GM19351 (cell line): ENCODE measurements around the gene SLC1A2.

Experiments
- ATAC-seq: cut with Tn5 transposase; IDR thresholded peaks from one replicate; pipeline ENCODE4 v1.9.1; 2021; ENCODE audit warnings: mild to moderate bottlenecking, moderate library complexity; ENCODE audit not compliant: unreplicated experiment

The SLC1A2 gene

GRCh38 chr11:35330156-35330889 lies 89.0 kb downstream of the SLC1A2 start:
- no peak for ATAC-seq

- ATAC-seq, result no peak
These were observed 91.5 kb downstream of the SLC1A2 start for GRCh38 chr11:35327829-35328228.

- no peak for ATAC-seq
These were observed 93.0 kb downstream of the SLC1A2 start for GRCh38 chr11:35326266-35326879.

- ATAC-seq, result no peak
These were observed 94.4 kb downstream of the SLC1A2 start for GRCh38 chr11:35324981-35325380.

- ATAC-seq, result no peak
These were observed 95.0 kb downstream of the SLC1A2 start for GRCh38 chr11:35324183-35324886.

GRCh38 chr11:35323076-35323868 lies 96.1 kb downstream of the SLC1A2 start:
- ATAC-seq, result no peak

- no peak for ATAC-seq
These were observed 96.9 kb downstream of the SLC1A2 start for GRCh38 chr11:35322318-35322979.

- no peak for ATAC-seq
These were observed 97.6 kb downstream of the SLC1A2 start for GRCh38 chr11:35321532-35322317.

GRCh38 chr11:35321111-35321510 lies 98.2 kb downstream of the SLC1A2 start:
- no peak for ATAC-seq

- peak; percentile 68 for ATAC-seq
These were observed 100.1 kb downstream of the SLC1A2 start for GRCh38 chr11:35318977-35319925.

GRCh38 chr11:35318309-35318708 lies 101.0 kb downstream of the SLC1A2 start:
- no peak for ATAC-seq

GRCh38 chr11:35317253-35317652 lies 102.1 kb downstream of the SLC1A2 start:
- no peak for ATAC-seq

- no peak for ATAC-seq
These were observed 103.2 kb downstream of the SLC1A2 start for GRCh38 chr11:35316161-35316560.

- ATAC-seq, result peak; percentile 31
These were observed 105.6 kb downstream of the SLC1A2 start for GRCh38 chr11:35313760-35314153.

GRCh38 chr11:35313066-35313759 lies 106.1 kb downstream of the SLC1A2 start:
- ATAC-seq, result peak; percentile 96

GRCh38 chr11:35311331-35311730 lies 108.0 kb downstream of the SLC1A2 start:
- no peak for ATAC-seq

- no peak for ATAC-seq
These were observed 111.2 kb downstream of the SLC1A2 start for GRCh38 chr11:35308157-35308556.

GRCh38 chr11:35307221-35307621 lies 112.1 kb downstream of the SLC1A2 start:
- ATAC-seq, result no peak
